GM18873 (cell line): ENCODE results near the gene CCDC27.

ENCODE experiments used
- ATAC-seq: cut with Tn5 transposase; IDR thresholded peaks from one replicate; pipeline ENCODE4 v1.9.1; 2021; ENCODE audit warnings: mild to moderate bottlenecking, moderate library complexity, moderate number of reproducible peaks; ENCODE audit not compliant: unreplicated experiment, low FRiP score

The CCDC27 gene

DNA sequence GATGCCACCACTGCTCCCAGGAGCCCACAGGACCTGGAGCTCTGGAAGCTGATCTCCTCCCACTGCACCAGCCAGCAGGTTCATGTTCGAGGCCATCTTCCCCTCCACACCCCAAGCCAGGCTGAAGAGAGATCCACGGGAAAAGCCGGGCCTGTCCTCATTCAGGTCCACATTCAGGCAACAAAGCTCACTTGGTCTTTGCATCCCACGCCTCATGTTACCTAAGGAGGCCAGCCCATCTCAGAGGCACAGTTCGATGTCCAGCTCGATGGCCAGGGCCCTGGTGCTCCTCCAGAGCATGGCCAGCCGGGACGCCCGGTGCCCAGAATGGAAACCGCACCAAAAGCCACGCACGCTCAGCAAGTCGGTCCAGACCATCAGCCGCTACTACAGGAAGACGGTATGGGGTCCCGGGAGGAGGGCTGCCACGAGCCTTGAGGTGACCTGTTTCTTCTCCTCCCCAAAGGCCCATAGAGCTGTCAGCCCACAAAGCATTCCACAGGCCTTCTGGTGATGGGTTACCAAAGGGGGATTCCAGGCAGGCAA is at the start of gene CCDC27:
TSS of gene CCDC27 (plus strand) at position 51 of the 546 bp plus-strand sequence. CDS start at position 83, 32 bp downstream.
- no peak for ATAC-seq

DNA sequence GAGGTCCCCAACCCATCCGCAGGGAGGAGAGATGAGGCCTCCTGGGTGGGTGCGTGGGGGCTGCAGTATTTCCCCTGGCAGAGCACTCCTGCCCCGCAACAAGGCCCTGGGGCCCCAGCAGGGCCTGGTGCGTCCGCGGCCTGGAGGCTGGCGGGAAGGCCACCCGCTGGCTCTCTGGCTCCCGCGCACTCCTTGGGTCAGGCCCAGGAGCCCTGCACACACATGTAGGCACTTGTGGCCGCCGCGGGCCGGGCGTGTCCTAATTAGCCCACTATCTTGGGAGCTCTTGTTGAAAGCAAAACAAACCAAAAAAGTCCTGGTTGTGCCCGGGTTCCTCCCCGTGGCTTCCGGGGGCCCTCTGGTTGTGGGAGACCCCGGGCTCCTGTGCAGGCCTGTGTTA is 49.7 kb upstream of the CCDC27 start:
- ATAC-seq: no peak

DNA sequence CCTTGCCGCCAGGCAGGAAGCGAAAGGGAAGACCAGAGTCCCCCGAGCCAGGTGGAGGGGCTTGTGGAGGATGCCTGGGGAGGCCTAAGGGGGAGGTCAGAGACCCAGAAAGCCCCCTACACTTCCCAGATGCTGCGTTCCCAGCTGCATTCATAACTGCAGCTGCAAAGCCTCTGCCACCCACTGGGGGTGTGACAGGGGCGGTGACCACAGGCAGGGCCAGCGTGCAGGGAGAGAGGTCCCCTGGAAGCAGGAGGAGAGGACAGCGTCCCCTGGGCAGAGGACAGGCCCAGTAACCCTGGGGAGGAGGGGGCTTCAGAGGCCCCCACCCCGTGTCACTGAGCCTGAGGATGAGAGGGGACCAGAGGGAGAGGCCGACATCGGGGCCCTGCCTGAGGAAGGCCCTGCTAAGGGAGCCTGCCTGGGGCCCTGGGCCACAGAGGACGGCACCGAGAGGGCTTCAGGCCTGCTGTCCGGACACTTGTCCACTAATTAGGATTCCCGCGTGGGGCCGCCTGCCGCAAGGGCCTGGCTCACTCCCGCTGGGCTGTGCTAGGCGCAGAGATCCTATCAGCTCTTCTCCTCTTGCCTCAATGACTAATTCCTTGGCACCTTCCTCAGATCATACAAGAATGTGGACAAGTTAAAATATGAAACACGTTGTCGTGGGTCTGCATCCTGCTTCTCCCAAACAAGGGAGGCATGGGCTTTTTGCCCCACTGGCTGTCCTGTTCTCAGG is 49.1 kb upstream of the CCDC27 start:
- ATAC-seq: no peak

DNA sequence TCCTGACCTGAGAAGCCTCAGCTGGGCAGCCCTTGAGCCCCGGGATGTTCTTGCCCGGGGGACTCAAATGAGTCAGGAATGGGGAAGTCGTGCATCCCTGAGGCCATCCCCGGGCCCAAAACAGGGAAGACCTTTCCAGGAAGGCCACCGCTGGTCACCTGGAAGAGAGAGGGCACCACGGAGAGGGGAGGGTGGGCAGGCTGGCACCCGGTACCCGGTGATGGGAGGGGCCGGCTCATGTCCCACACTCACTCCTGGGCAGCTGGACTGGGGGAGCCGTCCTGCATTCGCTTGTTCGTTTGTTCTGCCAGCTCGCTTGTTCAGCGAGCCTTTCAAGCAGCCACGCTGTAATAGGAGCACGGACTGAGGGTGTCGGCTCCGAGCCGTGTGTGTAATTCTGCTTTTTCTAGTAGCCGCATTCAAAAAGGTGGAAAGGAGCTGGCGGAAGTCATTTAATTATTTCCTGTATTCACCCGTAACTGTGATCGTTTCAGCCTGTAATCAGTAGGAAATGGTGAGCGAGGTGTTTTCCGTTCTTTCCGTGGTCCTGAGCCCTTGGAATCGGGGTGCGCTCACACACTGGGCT is 48.4 kb upstream of the CCDC27 start:
- ATAC-seq: no peak

DNA sequence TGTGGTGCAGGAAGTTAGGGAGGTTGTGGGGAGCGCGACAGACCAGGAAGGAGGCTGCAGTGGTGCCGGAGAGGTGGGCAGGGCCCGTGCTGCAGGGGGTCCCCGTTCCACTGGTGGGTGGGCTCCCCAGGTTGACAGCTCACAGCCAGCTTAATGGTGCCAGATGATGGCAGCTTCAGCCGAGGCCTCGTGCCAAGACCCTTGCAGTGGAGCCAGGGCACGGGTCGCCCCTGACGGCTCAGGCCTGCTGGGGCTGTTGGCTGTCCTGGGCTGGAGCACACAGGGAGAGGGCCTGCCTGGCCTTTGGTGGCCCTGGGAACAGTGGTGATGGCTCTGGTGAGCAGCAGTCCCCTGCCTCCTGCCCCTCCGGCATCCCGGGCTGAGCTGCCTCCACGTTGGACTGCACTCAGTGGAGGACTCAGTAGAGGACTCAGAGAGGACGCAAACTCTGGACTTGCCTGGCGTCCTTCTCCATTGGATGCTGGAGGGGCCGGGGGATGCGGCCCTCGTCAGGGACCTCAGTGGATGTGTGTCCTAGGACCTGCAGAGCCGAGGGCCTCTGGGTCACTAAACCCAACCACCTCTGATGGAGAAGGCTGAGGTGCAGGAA is 46.8 kb upstream of the CCDC27 start:
- no peak for ATAC-seq

DNA sequence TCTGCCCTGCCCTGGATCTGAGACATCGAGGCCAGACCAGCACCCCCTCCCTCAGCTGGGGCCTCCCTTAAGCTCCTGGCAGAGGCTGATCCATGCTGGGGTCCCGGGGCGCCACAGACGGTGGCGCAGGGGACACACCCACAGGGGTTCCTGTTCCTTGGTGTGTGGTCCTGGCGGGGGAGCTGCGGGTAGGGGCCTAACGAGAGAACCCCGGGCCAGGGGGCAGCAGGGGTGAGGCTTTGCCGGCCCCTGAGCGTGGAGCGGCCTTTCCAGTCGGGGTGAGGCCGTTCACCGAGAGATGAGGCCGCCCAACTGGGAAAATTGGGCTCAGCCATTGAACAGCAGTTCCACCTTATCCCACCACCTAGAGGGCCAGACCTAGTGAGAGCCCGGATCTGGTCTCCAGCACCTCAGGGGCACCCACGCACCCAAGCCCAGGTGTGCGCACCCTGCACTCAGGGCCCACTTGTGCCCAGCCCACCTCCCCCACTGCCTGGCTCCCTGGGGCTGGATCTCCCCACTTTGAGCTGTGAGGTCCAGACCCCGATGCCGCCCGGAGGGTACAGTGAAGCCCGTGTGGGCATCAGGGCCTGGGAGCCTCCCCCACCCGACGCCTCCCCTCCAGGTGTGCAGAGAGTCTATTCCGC is 45.5 kb upstream of the CCDC27 start:
- ATAC-seq: no peak

DNA sequence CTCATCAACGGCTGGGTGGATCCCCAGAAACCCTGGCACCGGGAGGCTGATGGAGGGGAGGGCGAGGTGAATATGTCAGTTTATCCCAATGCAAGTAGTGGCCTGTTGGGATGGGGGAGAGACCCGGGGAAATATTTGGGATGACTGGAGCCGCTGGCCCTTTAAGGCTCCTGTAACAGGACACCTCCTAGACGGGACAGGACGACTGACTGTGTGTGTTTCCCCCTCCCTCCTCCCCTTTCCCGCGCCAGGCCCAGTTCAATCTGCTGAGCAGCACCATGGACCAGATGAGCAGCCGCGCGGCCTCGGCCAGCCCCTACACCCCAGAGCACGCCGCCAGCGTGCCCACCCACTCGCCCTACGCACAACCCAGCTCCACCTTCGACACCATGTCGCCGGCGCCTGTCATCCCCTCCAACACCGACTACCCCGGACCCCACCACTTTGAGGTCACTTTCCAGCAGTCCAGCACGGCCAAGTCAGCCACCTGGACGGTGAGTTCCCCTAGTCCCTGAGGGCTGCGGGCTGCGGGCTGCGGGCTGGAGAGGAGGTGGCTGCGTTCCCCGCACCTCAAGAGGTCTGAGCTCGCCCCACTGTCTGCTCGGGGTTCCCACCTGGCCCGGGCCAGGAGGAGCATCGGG is 44.8 kb upstream of the CCDC27 start:
- ATAC-seq: no peak

DNA sequence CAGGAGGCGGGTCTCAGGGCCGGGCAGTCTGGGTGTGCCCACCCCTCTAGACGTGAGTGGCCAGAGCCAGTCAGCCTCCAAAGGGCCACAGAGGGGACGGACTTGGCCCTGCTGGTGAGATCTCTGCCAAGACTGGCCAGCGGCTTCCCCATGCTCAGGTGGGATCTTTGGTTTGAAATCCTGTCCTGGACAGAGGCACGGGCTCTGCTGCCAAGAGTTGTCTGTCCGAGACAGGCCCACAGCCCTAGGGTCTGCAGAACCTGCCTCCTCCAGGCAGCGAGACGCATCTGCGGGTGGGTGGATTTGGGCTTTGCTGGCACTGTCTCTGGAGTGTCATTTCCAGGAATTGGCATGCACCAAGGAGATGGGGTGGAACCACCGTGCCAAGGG is 44.3 kb upstream of the CCDC27 start:
- no peak for ATAC-seq

DNA sequence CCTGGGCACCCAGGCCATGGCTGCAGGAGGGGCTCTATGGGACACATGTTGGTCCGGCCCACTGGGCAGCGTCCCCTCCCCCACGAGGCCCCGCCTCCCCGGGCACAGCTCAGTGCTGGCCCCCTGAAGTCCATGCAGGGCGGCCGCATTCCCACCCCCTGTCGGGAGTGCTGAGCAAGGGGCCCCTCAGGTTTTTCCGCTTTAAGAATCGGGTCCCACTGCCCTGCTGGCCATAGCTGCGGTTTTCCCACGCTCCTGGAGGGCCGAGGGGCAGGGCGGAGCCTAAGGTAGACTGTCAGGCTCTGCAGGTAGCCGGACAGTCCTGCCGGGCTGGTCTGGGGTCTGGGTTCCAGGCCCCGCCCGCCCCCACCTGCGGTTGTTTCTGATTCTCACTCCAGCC is 43.5 kb upstream of the CCDC27 start:
- ATAC-seq: no peak

DNA sequence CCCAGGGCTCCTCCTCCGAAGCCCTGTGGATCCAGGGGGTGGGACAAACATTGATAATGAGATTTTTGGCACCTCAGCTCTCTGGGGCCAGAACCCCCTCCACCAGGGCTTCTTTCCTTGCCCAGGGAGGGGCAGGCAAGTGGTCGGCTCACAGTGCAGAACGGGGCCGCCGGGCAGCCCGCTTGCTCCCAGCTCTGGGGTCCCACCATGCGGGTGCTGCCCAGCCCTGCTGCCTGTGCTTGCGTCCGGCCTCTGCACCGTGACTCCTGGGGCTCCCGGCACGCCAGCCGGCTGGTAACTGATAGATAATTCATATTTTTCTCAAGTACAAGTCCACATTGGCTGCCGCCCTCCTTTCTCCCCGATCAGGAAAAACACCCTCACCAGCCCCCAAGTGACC is 42.0 kb upstream of the CCDC27 start:
- no peak for ATAC-seq

DNA sequence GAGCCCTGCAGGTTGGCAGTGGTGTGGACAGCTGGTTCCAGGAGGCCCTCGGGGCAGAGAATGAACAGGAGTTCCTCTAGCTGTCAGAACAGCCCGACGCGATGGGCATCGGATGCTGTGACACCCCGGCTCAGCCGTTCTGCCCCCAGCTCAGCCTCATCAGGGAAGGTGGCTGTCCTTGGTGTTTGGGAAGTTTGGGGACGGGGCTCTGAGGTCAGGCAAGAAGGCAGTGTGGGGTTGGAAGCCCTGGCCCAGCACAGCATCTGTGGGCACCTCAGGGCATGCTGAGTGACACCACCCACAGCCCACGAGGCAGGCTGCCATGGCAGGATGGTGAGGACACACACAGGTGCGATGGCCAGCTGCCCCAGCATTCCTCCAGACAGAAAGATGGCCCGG is 40.9 kb upstream of the CCDC27 start:
- no peak for ATAC-seq

DNA sequence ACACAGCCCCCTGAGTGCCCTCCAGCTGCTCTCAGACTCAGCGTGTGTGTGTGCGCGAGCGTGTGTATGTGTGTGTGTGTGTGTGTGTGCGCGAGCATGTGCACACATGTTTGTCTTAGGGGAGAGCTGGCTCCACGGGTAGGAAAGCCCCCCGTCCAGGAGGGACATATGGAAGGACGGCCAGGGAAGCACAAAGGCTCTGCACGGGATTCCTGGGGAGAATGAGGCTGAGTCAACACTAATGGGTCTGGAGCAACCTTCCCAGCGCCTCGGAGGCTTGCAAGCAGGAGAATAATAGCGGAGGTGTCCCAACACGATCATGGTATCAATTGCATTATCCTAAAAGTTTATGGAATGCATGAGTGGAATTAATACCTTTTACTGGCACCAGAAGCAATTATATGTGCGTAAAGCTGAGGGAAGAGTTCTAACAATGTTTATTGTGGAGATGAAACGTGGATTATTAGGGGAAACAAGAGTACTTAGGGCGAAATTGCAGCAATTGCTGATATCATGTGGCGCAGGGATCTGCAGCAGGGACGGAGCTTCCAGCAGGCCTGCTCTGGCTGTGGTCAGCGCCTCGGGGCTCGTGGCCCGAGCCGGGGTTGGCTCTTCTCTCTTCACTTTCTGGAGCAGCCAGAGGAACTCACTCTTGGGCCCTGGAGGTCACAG is 40.3 kb upstream of the CCDC27 start:
- no peak for ATAC-seq

DNA sequence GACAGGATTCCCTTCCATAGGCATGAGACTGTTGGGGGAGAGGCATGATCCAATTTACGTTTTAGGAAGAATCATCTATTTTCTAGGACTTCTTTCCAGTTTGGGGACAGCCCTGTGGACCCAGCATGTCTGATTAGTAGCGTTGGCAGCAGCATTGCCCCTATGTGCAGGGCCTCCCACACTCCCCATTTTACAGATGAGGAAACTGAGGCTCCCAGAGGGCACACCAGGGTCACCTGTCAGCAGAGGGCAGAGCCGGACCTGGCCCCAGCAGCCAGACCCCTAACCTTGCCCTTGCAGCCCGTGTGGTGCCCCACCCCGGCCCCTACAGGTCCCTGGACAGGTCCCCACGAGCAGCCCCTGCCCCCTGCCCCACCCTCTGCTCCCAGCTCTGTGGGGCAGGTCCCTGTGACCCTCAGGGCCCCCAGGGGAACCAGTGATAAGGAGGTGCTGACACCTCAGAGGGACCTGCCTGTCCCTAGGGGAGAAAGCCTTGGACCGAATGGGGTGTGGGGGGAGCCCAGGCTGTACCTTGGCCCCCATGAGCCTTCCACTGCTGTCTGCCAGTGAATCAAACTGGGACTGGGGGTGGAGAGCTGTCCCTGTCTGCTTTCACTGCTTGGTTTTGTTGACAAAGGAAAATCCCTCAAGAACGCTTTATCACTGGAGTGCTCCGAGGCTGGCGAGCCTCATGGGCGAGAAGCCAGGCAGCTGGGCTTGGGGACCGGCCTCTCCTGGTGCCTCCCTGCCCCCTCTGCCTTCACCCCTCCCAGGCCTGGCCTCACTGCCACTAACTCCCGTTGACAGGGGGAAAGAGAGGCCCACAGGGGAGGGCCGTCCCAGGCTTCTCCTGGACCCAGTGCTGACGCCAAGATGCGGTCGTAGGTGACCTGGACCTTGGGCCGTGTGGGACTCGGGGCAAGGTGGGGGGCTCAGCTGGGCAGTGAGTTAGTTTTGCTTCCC is 39.4 kb upstream of the CCDC27 start:
- ATAC-seq: no peak

DNA sequence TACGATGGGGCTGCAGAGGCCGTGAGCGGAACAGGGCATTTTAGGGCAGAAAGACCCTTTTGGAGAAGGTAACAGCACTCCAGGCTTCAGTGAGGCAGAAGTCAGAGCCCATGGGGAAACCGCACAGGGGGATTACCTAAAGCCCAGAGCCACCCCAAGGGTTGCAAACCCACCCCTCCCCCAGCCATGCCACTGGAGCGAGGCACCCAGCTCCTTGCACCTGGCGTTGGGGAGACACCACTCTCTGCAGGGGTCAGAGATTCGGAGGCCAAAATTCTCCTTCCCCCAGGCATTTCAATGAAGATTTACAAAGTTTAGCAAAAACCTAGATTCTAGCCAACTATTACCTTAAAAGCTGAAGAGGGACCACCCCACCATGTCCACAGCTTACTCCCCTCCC is 38.4 kb upstream of the CCDC27 start:
- no peak for ATAC-seq

DNA sequence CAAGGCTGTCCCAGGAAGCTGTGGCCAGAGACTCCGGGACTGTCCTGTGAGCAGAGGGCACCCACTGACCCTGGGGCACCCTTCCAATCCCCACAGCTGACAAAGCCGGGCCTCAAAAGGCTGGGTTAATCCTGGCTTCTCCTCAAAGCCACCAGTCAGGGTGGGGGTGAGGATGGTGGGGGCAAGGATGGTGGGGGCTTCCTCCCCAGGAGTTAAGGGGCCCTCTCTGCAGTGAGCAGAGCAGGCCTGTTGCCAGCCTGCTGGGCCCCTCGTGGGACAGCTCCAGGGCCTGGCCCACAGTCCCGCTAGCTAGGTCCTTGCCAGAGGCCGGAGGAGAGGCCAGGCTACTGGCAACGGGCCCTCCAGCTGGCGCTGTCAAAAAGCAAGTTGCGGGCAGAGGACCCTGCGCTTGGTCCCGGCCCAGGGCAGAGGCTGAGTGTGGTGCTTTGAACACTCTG is 37.9 kb upstream of the CCDC27 start:
- no peak for ATAC-seq

DNA sequence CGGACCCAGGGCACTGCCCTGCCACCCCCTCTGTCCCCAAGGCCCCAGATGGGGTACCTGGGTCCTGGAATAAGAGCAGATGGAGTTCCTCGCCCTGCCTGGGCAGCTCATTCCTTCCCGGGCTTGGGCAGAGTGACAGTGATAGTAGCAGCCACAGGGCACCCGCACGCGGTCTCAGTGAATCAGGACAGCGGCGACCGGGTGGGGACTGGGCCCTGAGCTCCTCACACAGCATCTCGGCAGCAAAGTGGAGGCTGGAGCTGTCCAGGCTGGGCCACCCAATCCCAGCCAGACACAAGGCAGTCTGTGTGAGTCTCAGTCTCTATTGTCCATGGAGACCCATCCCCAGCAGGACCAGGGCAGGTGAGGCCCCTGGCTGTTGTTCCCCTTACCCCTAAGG is 37.4 kb upstream of the CCDC27 start:
- no peak for ATAC-seq

DNA sequence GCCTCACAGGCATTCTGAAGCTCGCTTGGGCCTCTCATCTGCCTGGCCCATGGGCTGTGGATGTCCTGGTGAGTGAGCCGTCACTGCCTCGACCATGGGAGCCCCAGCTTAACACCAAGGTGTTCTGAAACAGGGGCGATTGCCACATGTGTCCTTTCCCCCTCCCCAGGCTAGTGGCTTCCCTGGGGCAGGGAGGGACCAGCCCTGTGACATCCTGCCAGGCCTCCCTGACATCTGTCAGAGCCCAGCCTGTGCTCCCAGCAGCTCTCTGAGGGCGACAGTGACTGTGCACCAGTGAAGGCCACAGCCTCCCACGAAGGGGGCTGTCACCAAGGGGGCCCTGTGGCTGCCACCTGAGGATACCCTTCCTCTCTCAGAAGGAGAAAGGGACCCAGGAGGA is 35.9 kb upstream of the CCDC27 start:
- no peak for ATAC-seq

DNA sequence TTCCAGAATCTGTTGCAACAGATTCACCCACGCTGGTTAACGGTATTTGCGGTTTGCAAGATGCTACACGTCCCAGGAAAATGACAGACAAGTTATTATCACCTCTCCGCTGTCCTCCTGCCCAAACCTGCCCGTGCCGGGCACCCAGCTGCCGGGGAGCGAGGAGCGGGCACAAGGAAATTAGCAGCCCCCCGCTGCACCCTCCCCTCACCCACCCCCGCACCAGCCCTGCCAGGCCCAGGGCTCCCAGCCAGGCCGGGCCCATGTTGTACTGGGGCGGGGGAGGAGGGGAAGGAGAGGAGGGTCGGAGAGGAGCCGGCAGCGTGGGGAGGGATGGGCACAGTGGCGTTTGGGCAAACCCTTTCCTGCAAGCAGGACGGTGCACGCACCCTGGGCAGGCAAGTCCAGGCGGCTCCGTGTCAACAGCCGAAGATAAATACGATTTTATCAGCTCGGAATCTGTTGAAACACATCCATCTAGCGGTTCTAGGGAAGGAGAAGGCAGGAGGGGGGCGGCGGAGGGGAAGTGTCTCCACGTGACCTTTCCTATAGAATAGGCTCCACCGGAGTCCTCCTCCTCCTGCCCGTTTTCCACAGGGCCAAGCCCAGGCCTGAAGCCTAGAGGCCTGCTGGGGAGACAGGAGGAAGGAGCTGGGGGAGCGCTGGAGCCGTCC is 35.1 kb upstream of the CCDC27 start:
- no peak for ATAC-seq
